HepG2 (cell line): ENCODE data around the gene RFFL. TPM values are rescaled to one million over a fixed set of nuclear protein-coding genes. Genes with fewer than 3 reads are reported as not detected.

Experiments
- KAT8 ChIP-seq: IDR thresholded peaks from 2 replicates; pipeline ENCODE4 v1.6.1; 2016; ENCODE audit warnings: missing genetic modification reagents, missing compliant biosample characterization
- KLF12 ChIP-seq: sonication (generic); formaldehyde crosslinking; IDR thresholded peaks from 2 replicates; pipeline ENCODE4 v1.4.0; 2020; ENCODE audit warnings: missing genetic modification reagents, borderline replicate concordance
- PAWR ChIP-seq: sonication (generic); formaldehyde crosslinking; IDR thresholded peaks from 2 replicates; pipeline ENCODE4 v1.4.0; 2020; ENCODE audit warnings: missing genetic modification reagents, mild to moderate bottlenecking, borderline replicate concordance
- TBX3 ChIP-seq: fragments of 450-650 bp; IDR thresholded peaks from 2 replicates; pipeline ENCODE4 v1.6.1; 2017; ENCODE audit warnings: antibody characterized with exemption, mild to moderate bottlenecking, inconsistent platforms, borderline replicate concordance
- ZBTB40 ChIP-seq, 2 experiments: fragments of 450-650 bp in 1 of 2; sonication (generic) in 1 of 2; formaldehyde crosslinking in 1 of 2; IDR thresholded peaks; 2 replicates each; pipeline versions ENCODE4 v1.6.1 to v1.8.0; 2016 to 2022; ENCODE audit warnings: antibody characterized with exemption in 1 of 2, mild to moderate bottlenecking in 1 of 2, missing genetic modification reagents in 1 of 2
- ZBTB46 ChIP-seq: sonication (generic); formaldehyde crosslinking; IDR thresholded peaks from 2 replicates; pipeline ENCODE4 v1.4.0; 2020; ENCODE audit warnings: mild to moderate bottlenecking, missing genetic modification reagents, borderline replicate concordance
- ZBTB7A ChIP-seq: sonication (generic); formaldehyde crosslinking; IDR thresholded peaks from 2 replicates; pipeline ENCODE4 v1.8.0; 2022; ENCODE audit warnings: mild to moderate bottlenecking, missing genetic modification reagents
- ZFP90 ChIP-seq: sonication (generic); formaldehyde crosslinking; IDR thresholded peaks from 2 replicates; pipeline ENCODE4 v1.8.0; 2022; ENCODE audit warnings: missing genetic modification reagents, mild to moderate bottlenecking, inconsistent platforms, borderline replicate concordance
- ZFYVE20 ChIP-seq: sonication (generic); formaldehyde crosslinking; IDR thresholded peaks from 2 replicates; pipeline ENCODE4 v1.8.0; 2023; ENCODE audit warnings: low read depth, mild to moderate bottlenecking, moderate library complexity, missing genetic modification reagents, borderline replicate concordance
- ZNF563 ChIP-seq: sonication (generic); formaldehyde crosslinking; IDR thresholded peaks from 2 replicates; pipeline ENCODE4 v1.8.0; 2022; ENCODE audit warnings: mild to moderate bottlenecking, moderate library complexity, missing genetic modification reagents
- ZNF678 ChIP-seq: sonication (generic); formaldehyde crosslinking; IDR thresholded peaks from 2 replicates; pipeline ENCODE4 v1.4.0; 2020; ENCODE audit warnings: mild to moderate bottlenecking, missing genetic modification reagents
- ZNF737 ChIP-seq: sonication (generic); formaldehyde crosslinking; IDR thresholded peaks from 2 replicates; pipeline ENCODE4 v1.5.0; 2020; ENCODE audit warnings: missing genetic modification reagents, mild to moderate bottlenecking, borderline replicate concordance
- ZNF747 ChIP-seq: sonication (generic); formaldehyde crosslinking; IDR thresholded peaks from 2 replicates; pipeline ENCODE4 v1.8.1; 2023; ENCODE audit warnings: missing genetic modification reagents, mild to moderate bottlenecking, borderline replicate concordance
- ZNF749 ChIP-seq: sonication (generic); formaldehyde crosslinking; IDR thresholded peaks from 2 replicates; pipeline ENCODE4 v1.8.0; 2022; ENCODE audit warnings: mild to moderate bottlenecking, missing genetic modification reagents, moderate library complexity, borderline replicate concordance
- polyA plus RNA-seq, 8 experiments: library from polyadenylated mRNA; depleted of rRNA in 3 of 8; stranded (reverse) in 7 of 8; unstranded in 1 of 8; fragments of >200 nt; fragmentation: Illumina TruSeq in 4 of 8; extraction: Trizol in 4 of 8; gene quantifications; 2 replicates each; pipeline versions ENCODE4 v1.2.1 to v1.2.3, GENCODE V29; 2011 to 2016; ENCODE audit warnings: low read depth in 4 of 8, missing spikeins in 1 of 8, mixed read lengths in 1 of 8; ENCODE audit not compliant: insufficient read depth in 1 of 8
- total RNA-seq, 5 experiments: library from RNA; depleted of rRNA; stranded (reverse); fragments of >200 nt; fragmentation: Illumina TruSeq; extraction: Trizol; gene quantifications; 2 replicates each; pipeline ENCODE4 v1.2.3, GENCODE V29; 2016; ENCODE audit warnings: low read depth in 1 of 5
- TF ChIP-seq, protein P1 (sequence below): sonication (generic); formaldehyde crosslinking; IDR thresholded peaks from 2 replicates; pipeline ENCODE4 v1.4.0; 2020; ENCODE audit warnings: missing genetic modification reagents, low read depth, mild to moderate bottlenecking, borderline replicate concordance

Gene RFFL
- total and polyA plus RNA-seq, 2 of the 13 experiments (the other 11 are each of a cell fraction or from before 2014, with no cell fraction given), result 24.3 to 48.6 TPM

DNA sequence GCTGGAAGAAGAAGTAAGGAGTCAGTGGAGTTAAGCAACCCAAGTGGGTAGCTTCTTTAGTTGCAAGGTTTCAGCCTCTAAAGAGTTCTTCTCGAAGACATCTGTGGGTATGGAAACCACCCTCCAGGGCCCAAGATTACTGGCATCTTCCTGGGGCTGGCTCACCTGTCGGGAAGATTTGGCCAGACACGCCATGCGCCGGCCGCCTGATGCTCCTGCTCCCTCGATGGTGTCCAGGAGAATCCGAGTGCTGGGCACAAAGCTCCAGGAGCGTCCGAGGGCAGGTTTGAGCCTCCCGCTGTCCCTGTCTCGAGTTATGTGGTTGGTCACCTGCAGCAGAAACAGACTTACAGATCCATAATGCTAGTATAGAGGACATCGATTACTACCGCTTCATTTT lies 37.5 kb upstream of the RFFL start (continued):
- TF ChIP-seq ZBTB40 (IDR thresholded peaks at IDR 0.05) (no peak), ZBTB40 (CRISPR knock-in tag; IDR thresholded peaks at IDR 0.05) (no peak), ZNF678 (no peak), KAT8 (CRISPR knock-in tag) (no peak), ZBTB46 (CRISPR knock-in tag) (no peak), ZBTB7A (CRISPR knock-in tag) (no peak), TBX3 (no peak), ZFP90 (CRISPR knock-in tag) (no peak), KLF12 (CRISPR knock-in tag) (no peak), ZNF747 (CRISPR knock-in tag) (no peak), ZNF749 (CRISPR knock-in tag) (no peak), PAWR (CRISPR knock-in tag) (no peak), ZFYVE20 (CRISPR knock-in tag) (no peak), ZNF737 (no peak), ZNF563 (CRISPR knock-in tag) (no peak)
- TF ChIP-seq, protein P1, sequence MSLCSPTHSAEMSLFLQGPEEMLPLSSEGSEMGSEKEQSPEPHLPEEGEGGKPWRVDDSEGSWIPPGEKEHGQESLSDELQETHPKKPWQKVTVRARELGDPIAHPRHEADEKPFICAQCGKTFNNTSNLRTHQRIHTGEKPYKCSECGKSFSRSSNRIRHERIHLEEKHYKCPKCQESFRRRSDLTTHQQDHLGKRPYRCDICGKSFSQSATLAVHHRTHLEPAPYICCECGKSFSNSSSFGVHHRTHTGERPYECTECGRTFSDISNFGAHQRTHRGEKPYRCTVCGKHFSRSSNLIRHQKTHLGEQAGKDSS (CRISPR knock-in tag), result no peak
